ENCODE results near the gene IGF2BP2.

DNA sequence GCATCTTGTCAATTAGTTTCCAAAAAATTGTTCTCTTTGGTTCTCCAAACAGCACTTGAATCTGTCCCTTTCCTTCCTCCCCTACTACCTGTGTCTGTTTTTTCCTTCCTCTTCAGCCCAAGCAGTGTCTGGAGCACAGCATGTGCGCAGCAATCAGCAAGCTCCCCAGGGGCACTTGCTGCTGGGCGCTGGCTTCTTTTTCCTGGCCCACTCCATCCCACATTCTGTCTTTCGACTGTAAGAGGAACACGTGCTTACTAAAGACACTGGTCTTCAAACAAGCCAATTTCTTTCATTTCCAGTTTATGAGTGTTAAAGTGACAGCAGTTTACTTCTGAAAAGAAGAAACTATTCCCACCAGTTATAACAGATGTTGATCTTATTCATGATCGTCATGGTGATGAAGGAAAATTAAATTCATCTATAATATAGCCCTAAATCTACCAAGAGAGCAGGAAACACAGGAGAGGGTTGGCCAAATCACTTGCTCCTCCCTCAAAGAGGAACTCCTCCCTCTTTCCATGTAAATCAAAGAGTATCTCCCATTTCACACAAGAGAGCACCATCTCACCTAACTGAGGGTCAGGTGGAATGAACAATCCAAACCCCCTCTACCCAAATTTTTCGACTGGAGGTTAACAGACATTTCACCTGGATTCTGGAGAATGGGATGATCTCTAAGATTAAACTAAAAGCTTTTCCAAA is 115.4 kb downstream of the IGF2BP2 start:
- TF ChIP-seq, protein P1, sequence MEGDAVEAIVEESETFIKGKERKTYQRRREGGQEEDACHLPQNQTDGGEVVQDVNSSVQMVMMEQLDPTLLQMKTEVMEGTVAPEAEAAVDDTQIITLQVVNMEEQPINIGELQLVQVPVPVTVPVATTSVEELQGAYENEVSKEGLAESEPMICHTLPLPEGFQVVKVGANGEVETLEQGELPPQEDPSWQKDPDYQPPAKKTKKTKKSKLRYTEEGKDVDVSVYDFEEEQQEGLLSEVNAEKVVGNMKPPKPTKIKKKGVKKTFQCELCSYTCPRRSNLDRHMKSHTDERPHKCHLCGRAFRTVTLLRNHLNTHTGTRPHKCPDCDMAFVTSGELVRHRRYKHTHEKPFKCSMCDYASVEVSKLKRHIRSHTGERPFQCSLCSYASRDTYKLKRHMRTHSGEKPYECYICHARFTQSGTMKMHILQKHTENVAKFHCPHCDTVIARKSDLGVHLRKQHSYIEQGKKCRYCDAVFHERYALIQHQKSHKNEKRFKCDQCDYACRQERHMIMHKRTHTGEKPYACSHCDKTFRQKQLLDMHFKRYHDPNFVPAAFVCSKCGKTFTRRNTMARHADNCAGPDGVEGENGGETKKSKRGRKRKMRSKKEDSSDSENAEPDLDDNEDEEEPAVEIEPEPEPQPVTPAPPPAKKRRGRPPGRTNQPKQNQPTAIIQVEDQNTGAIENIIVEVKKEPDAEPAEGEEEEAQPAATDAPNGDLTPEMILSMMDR (IDR thresholded peaks at IDR 0.05) = no peak
- TF ChIP-seq EP300 (IDR thresholded peaks at IDR 0.05) (no peak), POLR2A (IDR thresholded peaks at IDR 0.05) (no peak)
